Measurements from ENCODE around the gene ZFYVE28.

DNA sequence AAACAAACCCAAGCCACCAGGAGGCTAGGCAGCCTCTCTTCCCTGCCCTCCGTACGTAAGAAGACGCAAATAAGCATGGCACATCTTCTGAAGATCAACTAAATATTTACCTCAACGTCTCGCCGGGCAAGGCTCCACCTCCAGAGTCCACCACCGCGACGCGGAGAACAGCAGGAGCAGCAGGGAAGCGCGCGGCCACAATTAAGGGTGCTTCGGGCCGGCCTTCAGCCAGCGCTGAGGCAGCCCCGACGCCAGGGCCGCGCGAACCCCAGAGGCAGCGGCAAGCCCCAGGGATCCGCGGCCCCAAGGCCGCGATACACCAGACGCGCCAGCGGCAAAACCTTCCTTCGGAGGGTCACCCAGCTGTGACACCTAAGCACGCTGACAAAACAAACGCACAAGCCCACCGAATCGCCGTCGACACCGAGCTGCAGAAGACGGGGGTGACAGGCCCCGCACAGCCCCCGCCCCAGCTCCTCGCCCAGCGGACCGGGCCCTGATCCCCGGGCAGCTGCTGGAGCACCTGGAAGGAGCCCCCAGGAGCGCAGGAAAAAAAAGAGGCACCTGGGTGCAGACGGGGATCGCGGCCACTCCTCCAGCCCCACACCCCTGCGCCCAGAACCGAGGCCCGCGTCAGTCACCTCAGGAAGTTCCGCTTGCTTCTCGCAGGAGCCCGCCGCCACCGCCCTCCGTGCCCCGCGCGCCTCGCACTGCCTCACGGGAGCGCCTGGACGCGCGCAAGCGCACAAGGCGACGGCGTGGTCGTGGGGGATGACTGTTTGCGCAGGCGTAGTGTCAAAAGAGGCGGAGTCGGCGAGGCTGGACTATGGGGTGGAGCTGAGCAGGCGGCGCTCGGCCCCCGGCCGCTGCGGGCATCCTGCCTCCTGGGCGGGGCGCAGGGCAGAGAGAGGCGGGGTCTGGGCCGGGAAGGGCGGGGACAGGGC lies 176.8 kb downstream of the ZFYVE28 start, which contains the start of the genes HAUS3 and POLN:
- TF ChIP-seq, protein P1, sequence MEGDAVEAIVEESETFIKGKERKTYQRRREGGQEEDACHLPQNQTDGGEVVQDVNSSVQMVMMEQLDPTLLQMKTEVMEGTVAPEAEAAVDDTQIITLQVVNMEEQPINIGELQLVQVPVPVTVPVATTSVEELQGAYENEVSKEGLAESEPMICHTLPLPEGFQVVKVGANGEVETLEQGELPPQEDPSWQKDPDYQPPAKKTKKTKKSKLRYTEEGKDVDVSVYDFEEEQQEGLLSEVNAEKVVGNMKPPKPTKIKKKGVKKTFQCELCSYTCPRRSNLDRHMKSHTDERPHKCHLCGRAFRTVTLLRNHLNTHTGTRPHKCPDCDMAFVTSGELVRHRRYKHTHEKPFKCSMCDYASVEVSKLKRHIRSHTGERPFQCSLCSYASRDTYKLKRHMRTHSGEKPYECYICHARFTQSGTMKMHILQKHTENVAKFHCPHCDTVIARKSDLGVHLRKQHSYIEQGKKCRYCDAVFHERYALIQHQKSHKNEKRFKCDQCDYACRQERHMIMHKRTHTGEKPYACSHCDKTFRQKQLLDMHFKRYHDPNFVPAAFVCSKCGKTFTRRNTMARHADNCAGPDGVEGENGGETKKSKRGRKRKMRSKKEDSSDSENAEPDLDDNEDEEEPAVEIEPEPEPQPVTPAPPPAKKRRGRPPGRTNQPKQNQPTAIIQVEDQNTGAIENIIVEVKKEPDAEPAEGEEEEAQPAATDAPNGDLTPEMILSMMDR (IDR thresholded peaks at IDR 0.05): peak; percentile 23
- no peak for TF ChIP-seq EZH2 (IDR thresholded peaks at IDR 0.05; ENCODE audit: borderline replicate concordance, insufficient read depth, low read depth, low read length, poor library complexity, severe bottlenecking)

All from B cell (primary cell).